ENCODE measurements around the gene ACTN4.
A peak's percentile ranks its signal among the peaks of the same experiment; 100 is the strongest.

The ACTN4 gene

GRCh38 chr19:38662537-38663155 lies 15.2 kb downstream of the ACTN4 start:
- no peak for DNase-seq

GRCh38 chr19:38663156-38663651 lies 15.8 kb downstream of the ACTN4 start:
- DNase-seq: no peak

GRCh38 chr19:38663957-38664502 lies 16.6 kb downstream of the ACTN4 start:
- DNase-seq: peak; percentile 43

GRCh38 chr19:38664503-38665211 lies 17.2 kb downstream of the ACTN4 start:
- no peak for DNase-seq

GRCh38 chr19:38665219-38665931 lies 17.9 kb downstream of the ACTN4 start:
- no peak for DNase-seq

- no peak for DNase-seq
Observed at GRCh38 chr19:38665950-38666662, 18.7 kb downstream of the ACTN4 start.

GRCh38 chr19:38666663-38667511 lies 19.4 kb downstream of the ACTN4 start:
- peak; percentile 69 for DNase-seq

GRCh38 chr19:38667661-38668171 lies 20.3 kb downstream of the ACTN4 start:
- no peak for DNase-seq

- peak; percentile 64 for DNase-seq
Observed at GRCh38 chr19:38669552-38669951, 22.1 kb downstream of the ACTN4 start.

GRCh38 chr19:38670921-38671398 lies 23.5 kb downstream of the ACTN4 start:
- no peak for DNase-seq

- no peak for DNase-seq
Observed at GRCh38 chr19:38671654-38672053, 24.2 kb downstream of the ACTN4 start.

GRCh38 chr19:38673030-38673429 lies 25.6 kb downstream of the ACTN4 start:
- DNase-seq: no peak

GRCh38 chr19:38674388-38675171 lies 27.1 kb downstream of the ACTN4 start:
- no peak for DNase-seq

- DNase-seq: peak; percentile 42
Observed at GRCh38 chr19:38675611-38676010, 28.2 kb downstream of the ACTN4 start.

GRCh38 chr19:38676023-38676877 lies 28.8 kb downstream of the ACTN4 start:
- no peak for DNase-seq

- no peak for DNase-seq
Observed at GRCh38 chr19:38676878-38677646, 29.6 kb downstream of the ACTN4 start.

- no peak for DNase-seq
Observed at GRCh38 chr19:38678217-38678890, 30.9 kb downstream of the ACTN4 start.

- no peak for DNase-seq
Observed at GRCh38 chr19:38678891-38679494, 31.5 kb downstream of the ACTN4 start.
